ENCODE results near the gene PLAAT4. TPM values are rescaled to one million over a fixed set of nuclear protein-coding genes. Genes with fewer than 3 reads are reported as not detected.

Gene PLAAT4
- total RNA-seq, 1 experiment from 2014 or later: 3.5 TPM

GRCh38 chr11:63506876-63507275 is 29.7 kb upstream of the PLAAT4 start:
- no peak overlapping the region for H3K14ac ChIP-seq (ENCODE audit: insufficient read depth, low read length)
- H3K23me2 ChIP-seq (ENCODE audit: insufficient read length, low read depth, low read length, poor library complexity, severe bottlenecking): no peaks in the 10 kb centered on the region
- no peak overlapping the region for H3K4me2 ChIP-seq (ENCODE audit: insufficient read depth, insufficient read length, low read length)
- no peaks in the 10 kb centered on the region for H3K79me1 ChIP-seq (ENCODE audit: insufficient read depth, low read depth, low read length, poor library complexity, severe bottlenecking)
- H2AFZ ChIP-seq (ENCODE audit: low read length): no peak overlapping the region
- no peak overlapping the region for H3K56ac ChIP-seq (ENCODE audit: insufficient read length, low read depth, low read length)
- H3K4ac ChIP-seq (ENCODE audit: low read depth, low read length): no peak overlapping the region
- TF ChIP-seq CTCF (conservative IDR thresholded peaks at IDR 0.05): no peak
- Mint-ChIP-seq H3K36me3 (ENCODE audit: insufficient read depth in 1 of 3, low read depth in 3 of 3) (peaks cover 1 to 10% (median 5%) of the 10 kb centered on the region in 3 experiments; a peak in 4 of 7 replicates), H3K27ac (no peak overlapping the region; a peak in 1 of 7 replicates), H3K27me3 (ENCODE audit: low read depth) (peaks cover 1% of the 10 kb centered on the region), H3K4me1 (peaks cover 68 to 74% of the 10 kb centered on the region in 2 experiments), H3K4me3 (no peak overlapping the region), H3K9me3 (peaks cover 3% of the 10 kb centered on the region in 2 experiments; a peak in 2 of 5 replicates)
- DNase-seq: no peak
- no peak overlapping the region for H4K91ac ChIP-seq (ENCODE audit: insufficient read length, low read depth, low read length)
- no peak overlapping the region for H2BK20ac ChIP-seq (ENCODE audit: low read depth, low read length, poor library complexity, severe bottlenecking)
- H3K9me3 ChIP-seq (ENCODE audit: control insufficient read depth, low read depth, low read length): no peaks in the 10 kb centered on the region
- no peaks in the 10 kb centered on the region for H3K27me3 ChIP-seq (ENCODE audit: insufficient read depth, low read length)
- H2BK15ac ChIP-seq (ENCODE audit: low read depth, low read length): no peak overlapping the region
- H2BK120ac ChIP-seq (ENCODE audit: low read depth, low read length, poor library complexity, severe bottlenecking): no peak overlapping the region
- no peak overlapping the region for H2BK5ac ChIP-seq (ENCODE audit: insufficient read length, low read length)
- no peak overlapping the region for H3K9ac ChIP-seq (ENCODE audit: extremely low read depth, insufficient read length, low read length)
- no peak overlapping the region for H3K27ac ChIP-seq (ENCODE audit: insufficient read length, low read depth, low read length)
- H3K23ac ChIP-seq (ENCODE audit: insufficient read length, low read depth, low read length): no peak overlapping the region
- H3K18ac ChIP-seq (ENCODE audit: insufficient read length, low read depth, low read length): no peak overlapping the region
- H3K4me1 ChIP-seq (ENCODE audit: insufficient read depth, low read length): peaks cover 9% of the 10 kb centered on the region; the same call in 1 of the 2 replicates
- no peak overlapping the region for H4K5ac ChIP-seq (ENCODE audit: insufficient read length, low read depth, low read length)
- H2AK5ac ChIP-seq (ENCODE audit: insufficient read length, low read length): no peak overlapping the region
- no peak overlapping the region for H3T11ph ChIP-seq (ENCODE audit: low read length)
- no peaks in the 10 kb centered on the region for H3K79me2 ChIP-seq (ENCODE audit: insufficient read depth, low read length)
- WGBS (ENCODE audit: extremely low coverage, insufficient read length, low lambda C conversion rate): no CpG with 5 or more reads among the region's 2 CpGs
- H4K20me1 ChIP-seq (ENCODE audit: control insufficient read depth, insufficient read depth, insufficient read length): no peaks in the 10 kb centered on the region
- H4K8ac ChIP-seq (replicated peaks; ENCODE audit: insufficient read length, low read depth, low read length): no peak overlapping the region
- H2BK12ac ChIP-seq (ENCODE audit: insufficient read length, low read depth, low read length): no peak overlapping the region

Data from H9 (cell line).